GM12878 (cell line): Measurements from ENCODE around the gene KCNJ16. TPM values are rescaled to one million over a fixed set of nuclear protein-coding genes. Genes with fewer than 3 reads are reported as not detected.

Source experiments
- ATAC-seq: fragments of 200-7000 bp; cut with Tn5 transposase; 3 replicates; pipeline ENCODE4 v1.9.1; 2020; ENCODE audit warnings: mild to moderate bottlenecking, moderate library complexity
- BruUV-seq: library from RNA; stranded (reverse); fragments of 400-500 nt; replicated peaks from 2 replicates; lab custom pipeline; 2021; lab: Mats Ljungman, UMichigan
- CTCF ChIA-PET: fragments of 300-600 bp; sonication (Branson Sonifier 250); formaldehyde crosslinking; extraction: SDS; loops from one replicate; lab custom pipeline; 2021; ENCODE audit warnings: inconsistent platforms; lab: Yijun Ruan, JAX
- POLR2A ChIA-PET: fragments of 350-600 bp; formaldehyde crosslinking; extraction: SDS; loops from one replicate; lab custom pipeline; 2021; ENCODE audit warnings: inconsistent platforms; lab: Charles Lee
- RAD21 ChIA-PET: fragments of 300-600 bp; sonication (Branson Sonifier 250); formaldehyde crosslinking; loops from one replicate; lab custom pipeline; 2023; ENCODE audit warnings: antibody characterized with exemption; ENCODE audit not compliant: unreplicated experiment; lab: Charles Lee
- SMC1A ChIA-PET: fragments of 300-600 bp; sonication (Branson Sonifier 250); formaldehyde crosslinking; loops from one replicate; lab custom pipeline; 2023; ENCODE audit not compliant: unreplicated experiment, uncharacterized antibody; lab: Charles Lee
- DNase-seq: peaks from one replicate; pipeline ENCODE4 v3.0.0-alpha.2; 2011; ENCODE audit warnings: low read depth, low spot score
- FAIRE-seq: peaks from 3 replicates; lab custom pipeline; 2011; peaks lifted over from hg19 to GRCh38; lab: Jason Lieb, UNC
- H2AFZ ChIP-seq: 2 replicates; pipeline ENCODE4 v1.6.0; 2011; ENCODE audit warnings: low read depth, low read length, control low read depth; ENCODE audit not compliant: control insufficient read depth
- H3K27ac ChIP-seq: 2 replicates; pipeline ENCODE4 v1.5.1; 2011; ENCODE audit warnings: control low read depth; ENCODE audit not compliant: control insufficient read depth, insufficient read depth
- H3K27me3 ChIP-seq, 2 experiments: replicated peaks in 1 of 2; 2 replicates each; pipeline versions ENCODE4 v1.6.0 to v1.6.1; 2011; ENCODE audit warnings: low read length in 1 of 2; ENCODE audit not compliant: control insufficient read depth in 2 of 2, insufficient read depth in 2 of 2
- H3K36me3 ChIP-seq, 2 experiments: 2 replicates each; pipeline ENCODE4 v1.5.1; 2011; ENCODE audit warnings: low read length in 1 of 2; ENCODE audit not compliant: control insufficient read depth in 2 of 2, insufficient read depth in 2 of 2
- H3K4me1 ChIP-seq: 2 replicates; pipeline ENCODE4 v1.6.1; 2011; ENCODE audit warnings: mild to moderate bottlenecking, low read length, moderate library complexity, mixed read lengths; ENCODE audit not compliant: control insufficient read depth, insufficient read depth
- H3K4me2 ChIP-seq: 2 replicates; pipeline ENCODE4 v1.6.0; 2011; ENCODE audit warnings: control low read depth; ENCODE audit not compliant: control insufficient read depth, insufficient read depth
- H3K4me3 ChIP-seq: fragments of 200-600 bp; sonication (generic); 2 replicates; pipeline ENCODE4 v1.5.1; 2016
- H3K79me2 ChIP-seq: 2 replicates; pipeline ENCODE4 v1.6.0; 2011; ENCODE audit warnings: low read length; ENCODE audit not compliant: control insufficient read depth, insufficient read depth
- H3K9ac ChIP-seq: 2 replicates; pipeline ENCODE4 v1.8.0; 2011; ENCODE audit warnings: low read length, control low read depth, mixed read lengths; ENCODE audit not compliant: control insufficient read depth, insufficient read depth
- H3K9me3 ChIP-seq: replicated peaks from 3 replicates; pipeline ENCODE4 v1.5.1; 2011; ENCODE audit warnings: mild to moderate bottlenecking, low read length; ENCODE audit not compliant: control insufficient read depth, insufficient read depth
- H4K20me1 ChIP-seq: 2 replicates; pipeline ENCODE4 v1.6.0; 2011; ENCODE audit not compliant: control insufficient read depth, insufficient read depth
- CREB1 ChIP-seq: IDR thresholded peaks from 2 replicates; pipeline ENCODE4 v1.6.1; 2012; ENCODE audit warnings: low read depth, mild to moderate bottlenecking, inconsistent platforms
- CTCF ChIP-seq, 3 experiments: IDR thresholded peaks in 2 of 3; conservative IDR thresholded peaks in 1 of 3; 2 replicates each; pipeline ENCODE4 v1.5.1; 2011; ENCODE audit warnings: low read depth in 3 of 3, low read length in 3 of 3, mild to moderate bottlenecking in 3 of 3, control low read depth in 2 of 3, moderate library complexity in 2 of 3, inconsistent platforms in 1 of 3, mixed read lengths in 1 of 3; ENCODE audit not compliant: control insufficient read depth in 2 of 3, insufficient read depth in 1 of 3; ENCODE audit errors: extremely low read depth in 1 of 3
- MXI1 ChIP-seq: fragments of 150-350 bp; IDR thresholded peaks from 2 replicates; pipeline ENCODE4 v1.6.1; 2011; ENCODE audit warnings: low read depth, mild to moderate bottlenecking, inconsistent platforms, low read length, improper control_type of control experiment
- PML ChIP-seq: IDR thresholded peaks from 2 replicates; pipeline ENCODE4 v1.6.1; 2012; ENCODE audit warnings: low read length, inconsistent platforms
- RAD21 ChIP-seq: IDR thresholded peaks from 2 replicates; pipeline ENCODE4 v1.6.1; 2011; ENCODE audit warnings: mild to moderate bottlenecking, low read depth, low read length, moderate library complexity; ENCODE audit not compliant: insufficient read depth
- SMARCA5 ChIP-seq: fragments of 450-650 bp; IDR thresholded peaks from 2 replicates; pipeline ENCODE4 v1.6.1; 2017; ENCODE audit warnings: mild to moderate bottlenecking
- SP1 ChIP-seq: IDR thresholded peaks from one replicate; pipeline ENCODE4 v1.6.1; 2011; ENCODE audit warnings: low read depth, low read length
- TCF12 ChIP-seq: IDR thresholded peaks from 2 replicates; pipeline ENCODE4 v1.6.1; 2011; ENCODE audit warnings: low read depth, mild to moderate bottlenecking, low read length
- ZNF217 ChIP-seq: fragments of 450-650 bp; IDR thresholded peaks from 2 replicates; pipeline ENCODE4 v1.6.1; 2017; ENCODE audit warnings: antibody characterized with exemption, mild to moderate bottlenecking
- WGBS: methylation state at CpG from one replicate; pipeline ENCODE4 v1.1.6; 2016; ENCODE audit warnings: low lambda C conversion rate; ENCODE audit not compliant: insufficient replicate concordance, insufficient coverage; ENCODE audit errors: missing lambda C conversion rate; 5-methylcytosine and 5-hydroxymethylcytosine counted together
- in situ Hi-C: fragments of 300-500 bp; cut with MboI; formaldehyde crosslinking; loops from 9 replicates; pipeline ENCODE4 v1.14.3; 2018; ENCODE audit warnings: mixed read lengths
- intact Hi-C: fragments of 100-400 bp; cut with micrococcal nuclease; formaldehyde crosslinking; loops from one replicate; pipeline ENCODE4 v1.14.2; 2022; ENCODE audit not compliant: unreplicated experiment
- polyA plus RNA-seq, 11 experiments: library from polyadenylated mRNA; depleted of rRNA in 4 of 11; unstranded in 6 of 11; stranded (reverse) in 5 of 11; fragments of >200 nt; fragmentation: Nextera tagmentation in 4 of 11; fragmentation: Illumina TruSeq in 1 of 11; extraction: Ambion mirVana in 4 of 11; extraction: Trizol in 1 of 11; gene quantifications; 1 replicate in 1 of 11; 2 replicates in 10 of 11; pipeline versions ENCODE4 v1.2.1 to v1.2.3, GENCODE V29; 2011 to 2016; ENCODE audit warnings: inconsistent platforms in 2 of 11, missing spikeins in 2 of 11, low read depth in 1 of 11
- total RNA-seq, 4 experiments: library from RNA; depleted of rRNA in 3 of 4; stranded (reverse); fragments of >200 nt in 3 of 4; fragmentation: Illumina TruSeq in 1 of 4; extraction: Trizol in 1 of 4; gene quantifications; 2 replicates each; pipeline versions ENCODE4 v1.2.1 to v1.2.3, GENCODE V29; 2013 to 2021

Gene KCNJ16
- total and polyA plus RNA-seq, 10 of the 15 experiments (the other 5 are each of a cell fraction or from before 2014, with no cell fraction given) = 0.08 to 0.24 (median 0.20) TPM; not detected in 7

- no peak for TF ChIP-seq SP1
- TF ChIP-seq PML = no peak
- TF ChIP-seq ZNF217 = no peak
- no peak for TF ChIP-seq MXI1
- no peak for TF ChIP-seq TCF12
- no peak for TF ChIP-seq CTCF (IDR thresholded peaks at IDR 0.05 in 2 of 3, conservative IDR thresholded peaks at IDR 0.05 in 1 of 3; ENCODE audit: control insufficient read depth in 2 of 3, extremely low read depth in 1 of 3, insufficient read depth in 1 of 3, low read depth in 3 of 3, low read length in 3 of 3)
- TF ChIP-seq, all 136 proteins: peak for 0
Observed at GRCh38 chr17:70132505-70132904, 57.5 kb downstream of the KCNJ16 start (continued).

GRCh38 chr17:70134042-70134441, 59.0 kb downstream of the KCNJ16 start:
- Histone ChIP-seq H3K4me2 (no peak overlapping the region), H4K20me1 (no peaks in the 10 kb centered on the region)
- TF ChIP-seq SMARCA5 (no peak), RAD21 (no peak), CREB1 (no peak)
- TF ChIP-seq, all 136 proteins: peak for 0
- Histone ChIP-seq H3K27me3 (no peaks in the 10 kb centered on the region; a peak in 1 of 4 replicates), H3K79me2 (no peaks in the 10 kb centered on the region), H3K27ac (no peak overlapping the region), H3K4me1 (peaks cover 18% of the 10 kb centered on the region), H2AFZ (no peak overlapping the region), H3K9me3 (no peaks in the 10 kb centered on the region; the same call in 2 of the 3 replicates), H3K36me3 (no peaks in the 10 kb centered on the region), H3K9ac (no peak overlapping the region), H3K4me3 (no peak overlapping the region)
- SMC1A ChIA-PET = interaction anchor here (1.0 kb wide), 1 partner anchor 418 kb away, joined by 4 read pairs; no protein-coding TSS in a partner anchor
- in situ Hi-C loops (no loop called here), intact Hi-C loops (no loop called here)
- CTCF ChIA-PET = interaction anchor here (1.8 kb wide), 1 partner anchor 11 kb away, joined by 6 read pairs; no protein-coding TSS in a partner anchor
- DNase-seq = no peak
- BruUV-seq = no TSS peak
- no peak for ATAC-seq
- 63% methylated on average over 8 of the region's 8 CpGs for WGBS
- no peak for FAIRE-seq
- RAD21 ChIA-PET = interaction anchor here (0.8 kb wide), 1 partner anchor 432 kb away, joined by 3 read pairs; no protein-coding TSS in a partner anchor
- POLR2A ChIA-PET = no interaction called here
